ENCODE data around the gene SARDH. TPM values are rescaled to one million over a fixed set of nuclear protein-coding genes. Genes with fewer than 3 reads are reported as not detected.

The SARDH gene
- total RNA-seq, 4 donors from 2014 or later = 0.34 to 0.88 (median 0.57) TPM; not detected in 1

DNA sequence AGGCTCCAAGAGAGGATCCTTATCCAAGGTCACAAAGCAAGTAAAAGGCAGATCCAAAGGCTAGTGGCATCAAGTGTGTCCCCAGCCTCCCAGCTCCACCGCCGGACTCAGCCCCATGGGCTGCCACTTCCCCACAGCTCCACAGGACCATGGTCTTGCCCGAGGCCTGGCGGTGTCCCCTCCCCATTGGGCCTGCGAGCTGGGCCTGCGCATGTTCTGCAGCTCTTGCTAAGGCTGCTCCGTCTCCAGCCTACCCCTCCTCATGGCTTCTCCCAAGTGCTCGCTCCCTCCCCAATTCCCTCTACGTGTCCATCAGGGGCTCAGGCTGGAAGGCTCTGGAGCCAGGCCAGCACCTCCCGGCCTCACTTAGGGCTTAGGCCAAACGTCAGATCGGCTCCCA, 72.6 kb downstream of the SARDH start:
- TF ChIP-seq, protein P1, sequence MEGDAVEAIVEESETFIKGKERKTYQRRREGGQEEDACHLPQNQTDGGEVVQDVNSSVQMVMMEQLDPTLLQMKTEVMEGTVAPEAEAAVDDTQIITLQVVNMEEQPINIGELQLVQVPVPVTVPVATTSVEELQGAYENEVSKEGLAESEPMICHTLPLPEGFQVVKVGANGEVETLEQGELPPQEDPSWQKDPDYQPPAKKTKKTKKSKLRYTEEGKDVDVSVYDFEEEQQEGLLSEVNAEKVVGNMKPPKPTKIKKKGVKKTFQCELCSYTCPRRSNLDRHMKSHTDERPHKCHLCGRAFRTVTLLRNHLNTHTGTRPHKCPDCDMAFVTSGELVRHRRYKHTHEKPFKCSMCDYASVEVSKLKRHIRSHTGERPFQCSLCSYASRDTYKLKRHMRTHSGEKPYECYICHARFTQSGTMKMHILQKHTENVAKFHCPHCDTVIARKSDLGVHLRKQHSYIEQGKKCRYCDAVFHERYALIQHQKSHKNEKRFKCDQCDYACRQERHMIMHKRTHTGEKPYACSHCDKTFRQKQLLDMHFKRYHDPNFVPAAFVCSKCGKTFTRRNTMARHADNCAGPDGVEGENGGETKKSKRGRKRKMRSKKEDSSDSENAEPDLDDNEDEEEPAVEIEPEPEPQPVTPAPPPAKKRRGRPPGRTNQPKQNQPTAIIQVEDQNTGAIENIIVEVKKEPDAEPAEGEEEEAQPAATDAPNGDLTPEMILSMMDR (IDR thresholded peaks at IDR 0.05; ENCODE audit: low read depth) = no peak

GRCh38 chr9:133665096-133665495, 73.1 kb downstream of the SARDH start:
- TF ChIP-seq, protein P1 (IDR thresholded peaks at IDR 0.05; ENCODE audit: low read depth) = no peak

DNA sequence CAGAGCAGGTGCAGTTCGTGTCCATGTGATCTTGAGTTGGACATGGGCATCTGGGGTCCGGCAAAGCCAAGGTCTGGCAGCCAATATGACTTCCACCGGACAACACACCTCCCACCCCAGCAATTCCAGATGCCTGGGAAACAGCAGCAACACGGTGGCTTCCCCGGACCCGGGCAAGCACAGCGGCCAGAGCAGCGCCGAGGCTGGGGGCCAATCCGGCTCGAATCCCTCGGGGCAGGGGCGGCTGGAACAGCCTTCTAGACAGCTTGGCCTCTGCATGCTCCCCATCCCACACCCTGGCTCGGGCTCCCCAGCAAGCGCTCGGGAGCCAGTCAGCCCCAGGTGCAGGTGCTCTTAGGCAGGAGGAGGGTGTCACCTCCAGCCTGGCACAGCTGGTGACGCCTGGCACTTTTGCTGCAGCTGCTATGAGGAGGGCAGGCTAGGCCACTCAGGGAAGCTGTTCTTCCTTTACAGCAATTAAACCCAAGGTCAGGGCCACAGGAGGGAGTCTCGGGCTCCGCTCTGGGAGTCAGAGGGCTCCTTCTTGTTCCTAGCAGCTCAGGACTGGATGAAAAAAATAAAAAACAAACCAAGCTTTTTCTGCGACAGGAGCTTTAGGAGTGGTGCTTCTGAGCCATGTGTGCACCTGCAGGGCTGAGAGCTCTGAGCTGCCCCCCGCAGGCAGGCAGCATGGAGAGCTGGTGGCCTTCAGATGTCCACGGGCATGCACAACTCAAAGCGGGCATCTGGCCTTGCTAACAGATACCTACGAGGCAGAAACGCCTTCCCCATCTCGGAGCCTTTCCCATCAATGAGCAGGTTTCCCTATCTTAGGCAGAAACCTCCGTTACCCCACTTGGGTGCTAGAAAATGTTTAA, 73.7 kb downstream of the SARDH start:
- TF ChIP-seq, protein P1 (IDR thresholded peaks at IDR 0.05; ENCODE audit: low read depth) = no peak

- TF ChIP-seq, protein P1 (IDR thresholded peaks at IDR 0.05; ENCODE audit: low read depth) = no peak
Measured at GRCh38 chr9:133661846-133662540, 76.2 kb downstream of the SARDH start.

DNA sequence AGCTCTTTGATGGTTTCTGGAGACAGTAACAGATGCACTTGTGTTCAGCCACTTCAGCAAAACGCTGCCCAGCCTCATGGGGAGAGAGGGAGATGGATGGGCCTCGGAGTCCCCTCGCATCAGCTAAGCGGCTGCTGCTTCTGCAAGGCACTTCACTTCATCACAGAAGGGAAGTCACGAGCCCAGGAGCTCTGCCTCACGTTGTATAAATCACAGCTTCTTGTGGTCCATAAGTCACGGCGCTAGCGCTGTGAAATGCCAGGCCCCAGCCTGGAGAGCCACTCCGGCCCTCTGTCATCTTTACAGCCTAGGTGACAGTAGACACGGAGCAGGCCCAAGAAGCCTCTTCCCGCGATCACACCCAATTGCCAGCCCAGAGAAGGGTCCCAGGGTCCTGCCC, 78.6 kb downstream of the SARDH start:
- TF ChIP-seq, protein P1 (IDR thresholded peaks at IDR 0.05; ENCODE audit: low read depth) = no peak

DNA sequence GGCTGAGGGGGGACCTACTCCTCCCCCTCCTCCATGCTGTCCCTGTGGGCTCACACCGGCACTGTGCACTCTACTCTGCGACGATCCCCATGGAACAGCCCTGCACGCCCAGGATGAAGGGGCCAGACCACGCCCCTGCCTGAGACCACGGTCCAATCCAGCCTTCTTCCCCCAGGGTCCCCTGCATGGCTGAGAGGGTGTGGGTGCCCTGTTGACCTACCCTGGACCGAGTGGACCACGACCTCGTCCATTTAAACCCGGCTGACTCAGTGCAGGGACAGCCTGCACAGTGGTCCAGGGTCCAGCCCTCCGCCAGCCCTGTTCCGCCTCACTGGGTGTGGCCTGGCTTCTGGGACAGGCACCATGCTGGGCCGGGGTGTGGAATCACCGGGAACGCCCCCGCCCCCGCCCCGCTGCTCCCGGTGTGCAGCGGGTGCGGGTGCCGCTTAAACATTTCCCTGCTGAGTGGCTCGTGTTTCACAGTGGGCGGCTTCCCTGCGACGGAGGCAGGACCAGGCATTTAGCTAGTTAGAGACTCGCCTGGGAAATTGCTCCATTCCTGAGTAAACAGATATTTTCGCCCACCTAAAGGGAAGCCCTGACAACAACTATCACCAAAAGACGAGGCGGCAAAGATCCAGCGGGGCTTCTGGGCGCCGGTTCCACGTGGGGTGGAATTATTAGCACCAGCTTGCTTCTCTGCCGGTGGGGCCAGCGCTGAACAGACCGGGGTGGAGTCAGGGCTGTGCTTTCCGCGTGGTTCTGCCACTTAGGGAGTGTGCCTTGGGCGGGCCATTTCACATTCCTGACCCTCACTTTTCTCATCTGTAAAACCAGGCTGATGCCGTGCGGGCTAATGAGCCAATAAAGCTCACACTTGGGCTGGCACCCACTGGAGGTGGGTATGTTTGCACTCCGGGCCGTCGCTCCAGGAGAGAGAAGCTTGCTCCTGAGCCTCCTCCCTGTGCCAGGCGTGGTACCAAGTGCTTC, 79.4 kb downstream of the SARDH start:
- TF ChIP-seq, protein P1 (IDR thresholded peaks at IDR 0.05; ENCODE audit: low read depth) = no peak

Data from subcutaneous adipose tissue (tissue), 4 donors.